NCI-H1092 treated with DMSO at 0.1 percent for 48 hours (cell line): Measurements from ENCODE around the gene TYROBP.
"Not testable (repeated sequence)": the region's sequence is repeated elsewhere in the genome, so short reads cannot be mapped to it uniquely, and the experiment has no call there.

ENCODE experiments used
- DNase-seq: peaks from one replicate; lab custom pipeline; 2025; lab: John Stamatoyannopoulos, UW

Gene TYROBP

DNA sequence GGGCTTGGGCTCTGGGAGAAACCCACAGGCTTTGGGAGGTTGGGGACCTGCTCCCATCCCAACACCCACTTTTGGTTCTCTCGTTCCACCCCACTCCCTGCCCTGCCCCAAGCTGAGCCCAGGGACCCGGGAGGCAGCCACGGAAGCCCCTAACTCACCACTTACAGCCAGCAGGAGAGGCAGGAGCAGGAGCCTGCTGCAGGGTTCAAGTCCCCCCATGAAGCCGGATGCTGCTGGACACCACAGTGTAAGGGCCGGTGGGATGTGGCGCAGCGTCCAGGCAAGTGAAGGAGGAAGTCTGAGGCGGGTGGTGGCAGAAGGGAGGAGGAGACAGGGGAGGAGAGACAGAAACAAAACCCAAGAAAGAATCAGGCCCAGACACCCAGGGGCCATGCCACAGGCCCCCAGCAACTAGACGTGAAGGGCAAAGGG is at the start of gene TYROBP:
Gene TYROBP, minus strand, starts transcription at position 286 of the 432 bp plus-strand sequence. Its CDS starts 67 bp downstream, at position 219.
- DNase-seq, result no peak

DNA sequence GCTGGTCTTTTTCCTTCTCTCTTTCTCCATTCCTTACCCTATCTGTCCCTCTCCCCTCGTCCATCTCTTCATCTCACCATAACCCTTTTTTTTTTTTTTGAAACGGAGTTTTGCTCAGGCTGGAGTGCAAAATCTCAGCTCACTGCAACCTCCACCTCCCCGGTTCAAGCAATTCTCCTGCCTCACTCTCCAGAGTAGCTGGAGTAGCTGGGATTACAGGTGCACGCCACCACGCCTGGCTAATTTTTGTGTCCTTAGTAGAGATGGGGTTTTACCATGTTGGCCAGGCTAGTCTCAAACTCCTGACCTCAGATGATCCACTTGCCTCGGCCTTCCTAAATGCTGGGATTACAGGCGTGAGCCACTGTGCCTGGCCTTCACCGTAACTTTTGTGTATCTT is 49.3 kb upstream of the TYROBP start:
- not testable (repeated sequence) for DNase-seq

DNA sequence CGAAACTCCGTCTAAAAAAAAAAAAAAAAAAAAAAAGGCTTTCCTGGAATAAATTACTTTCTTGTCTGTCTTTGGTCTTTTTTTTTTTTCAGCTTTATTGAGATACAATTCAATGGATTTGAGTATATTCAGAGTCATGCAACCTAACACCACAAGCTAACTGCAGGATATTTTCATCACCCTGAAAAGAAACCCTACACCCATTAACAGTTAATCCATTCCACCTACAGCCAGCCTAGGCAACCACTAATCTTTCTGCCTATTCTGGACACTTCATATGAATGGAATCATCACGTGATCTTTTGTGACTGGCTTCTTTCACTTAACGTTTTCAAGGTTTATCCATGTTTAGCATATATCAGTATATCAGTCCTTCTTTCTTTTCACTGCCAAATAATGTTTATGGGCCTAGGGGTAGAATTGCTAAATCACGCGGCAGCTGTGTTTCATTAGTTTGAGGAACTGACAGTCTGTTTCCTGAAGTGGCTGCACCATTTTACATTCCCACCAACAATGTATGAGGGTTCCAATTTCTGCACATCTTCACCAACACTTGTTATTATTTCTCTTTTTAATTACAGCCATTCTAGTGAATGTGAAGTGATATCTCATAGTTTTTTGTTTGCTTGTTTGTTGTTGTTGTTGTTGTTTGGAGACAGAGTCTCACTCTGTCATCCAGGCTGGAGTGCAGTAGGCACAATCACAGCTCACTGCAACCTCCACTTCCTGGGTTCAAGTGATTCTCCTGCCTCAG is 48.0 kb upstream of the TYROBP start:
- DNase-seq, result no peak

DNA sequence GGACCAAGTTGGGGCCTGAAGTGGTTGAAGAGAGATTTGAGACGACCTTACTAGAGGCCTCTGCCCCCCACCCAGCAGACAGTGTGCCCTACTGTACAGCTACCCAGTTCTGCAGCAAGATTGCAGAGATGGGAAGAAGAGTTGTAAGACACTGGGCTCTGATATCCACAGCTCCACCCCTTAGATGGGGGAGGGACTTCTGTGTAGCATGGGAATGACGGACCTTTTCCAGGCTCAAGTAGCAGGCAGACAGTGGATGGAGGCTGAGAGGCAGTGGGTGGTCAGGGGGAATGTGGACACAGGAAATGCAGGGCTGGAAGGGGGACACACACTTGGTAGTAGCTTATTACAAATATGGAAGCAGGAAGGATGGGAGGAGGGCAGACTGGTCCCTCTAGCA is 41.0 kb upstream of the TYROBP start:
- DNase-seq, result no peak

DNA sequence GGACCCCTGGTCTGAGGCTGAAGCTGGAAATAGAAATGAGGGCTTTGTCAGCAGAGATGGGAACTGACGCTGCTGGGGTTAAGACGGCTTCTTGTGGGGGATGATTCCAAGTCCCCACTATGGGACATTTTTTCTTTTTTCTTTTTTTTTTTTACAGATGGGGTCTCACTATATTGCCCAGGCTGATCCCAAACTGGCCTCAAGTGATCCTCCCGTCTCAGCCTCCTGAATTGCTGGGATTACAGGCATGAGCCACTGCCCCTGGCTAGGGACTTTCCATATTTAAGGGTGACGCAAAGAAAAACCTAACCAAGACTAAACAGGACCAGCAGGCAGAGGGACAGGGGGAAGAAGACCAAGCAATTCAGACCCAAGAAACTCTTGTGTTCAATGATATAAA is 38.1 kb upstream of the TYROBP start:
- no peak for DNase-seq

DNA sequence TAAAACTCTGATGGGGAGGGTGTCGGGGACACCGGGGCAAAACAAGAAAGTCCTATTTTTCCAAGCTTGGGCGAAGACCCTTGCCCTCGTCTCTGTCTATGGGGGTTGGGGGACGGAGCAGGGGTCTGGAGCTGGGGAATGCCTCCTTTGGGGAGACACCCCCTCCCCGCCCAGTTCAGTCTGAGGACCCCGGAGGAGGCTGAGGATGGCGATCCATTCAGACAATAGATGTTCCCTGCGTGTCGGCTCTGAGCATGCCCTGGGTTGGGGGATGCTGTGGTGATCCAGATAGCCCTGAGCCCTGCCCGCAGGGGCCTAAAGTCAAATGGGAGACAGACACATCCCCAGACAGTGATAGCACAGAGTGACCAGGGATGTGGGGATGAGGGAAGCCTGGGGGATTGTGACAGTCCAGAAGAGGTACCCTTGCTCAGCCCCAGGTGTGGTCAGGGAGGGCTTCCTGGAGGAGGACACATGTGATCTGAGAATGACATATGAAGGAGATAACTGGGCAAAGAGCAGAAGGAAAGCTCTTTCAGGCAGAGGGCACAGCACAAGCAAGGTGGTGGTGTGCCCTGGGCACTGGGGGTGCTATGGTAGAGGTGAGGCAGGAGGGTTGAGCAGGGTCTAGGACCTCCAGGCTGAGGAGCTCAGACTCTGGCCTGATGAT is 37.2 kb upstream of the TYROBP start:
- no peak for DNase-seq

DNA sequence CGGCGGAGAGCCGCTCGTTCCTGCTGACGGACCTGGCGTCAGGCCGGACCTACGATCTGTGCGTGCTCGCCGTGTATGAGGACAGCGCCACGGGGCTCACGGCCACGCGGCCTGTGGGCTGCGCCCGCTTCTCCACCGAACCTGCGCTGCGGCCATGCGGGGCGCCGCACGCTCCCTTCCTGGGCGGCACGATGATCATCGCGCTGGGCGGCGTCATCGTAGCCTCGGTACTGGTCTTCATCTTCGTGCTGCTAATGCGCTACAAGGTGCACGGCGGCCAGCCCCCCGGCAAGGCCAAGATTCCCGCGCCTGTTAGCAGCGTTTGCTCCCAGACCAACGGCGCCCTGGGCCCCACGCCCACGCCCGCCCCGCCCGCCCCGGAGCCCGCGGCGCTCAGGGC is 36.5 kb upstream of the TYROBP start:
- no peak for DNase-seq

DNA sequence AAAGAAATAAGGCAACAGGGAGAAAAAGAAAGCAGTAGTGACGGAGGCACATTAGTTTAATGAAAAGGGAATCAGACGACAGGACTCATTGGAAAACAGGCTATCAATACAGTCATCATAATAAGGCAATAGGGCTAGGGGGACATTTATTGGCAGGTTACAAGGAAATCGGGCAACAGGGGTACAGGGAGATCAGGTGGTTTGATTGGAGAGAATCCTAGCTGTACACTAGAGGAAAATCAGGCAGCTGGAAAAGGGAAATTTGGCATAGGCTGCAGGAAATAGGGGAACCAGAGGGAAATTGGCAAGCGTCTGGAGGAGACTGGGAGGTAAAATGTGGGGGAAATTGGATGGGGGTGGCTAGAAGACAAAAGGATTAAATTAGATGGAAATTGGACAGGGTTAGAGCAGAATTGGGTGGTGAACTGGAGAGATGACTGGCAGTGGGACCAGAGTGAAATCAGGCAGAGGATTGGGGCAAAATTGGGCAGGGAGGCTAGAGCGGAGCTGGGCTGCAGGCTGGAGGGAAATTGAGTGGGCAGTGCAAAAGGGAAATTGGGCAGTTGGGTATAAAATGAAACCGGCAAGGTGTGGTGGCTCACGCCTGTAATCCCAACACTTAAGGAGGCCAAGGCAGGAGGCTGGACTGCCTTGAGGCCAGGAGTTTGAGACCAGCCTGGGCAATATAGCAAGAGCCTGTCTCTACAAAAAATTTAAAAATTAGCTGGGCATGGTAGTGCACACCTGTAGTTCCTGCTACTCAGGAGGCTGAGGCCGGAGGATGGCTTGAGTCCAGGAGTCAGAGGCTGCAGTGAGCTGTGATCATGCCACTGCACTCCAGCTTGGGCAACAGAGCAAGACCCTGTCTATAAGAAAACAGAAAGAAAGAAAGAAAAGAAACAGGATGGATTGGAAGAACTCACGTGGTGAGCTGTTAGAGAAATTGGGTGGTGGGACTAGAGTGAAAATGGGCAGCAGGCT is 35.5 kb upstream of the TYROBP start:
- no peak for DNase-seq

DNA sequence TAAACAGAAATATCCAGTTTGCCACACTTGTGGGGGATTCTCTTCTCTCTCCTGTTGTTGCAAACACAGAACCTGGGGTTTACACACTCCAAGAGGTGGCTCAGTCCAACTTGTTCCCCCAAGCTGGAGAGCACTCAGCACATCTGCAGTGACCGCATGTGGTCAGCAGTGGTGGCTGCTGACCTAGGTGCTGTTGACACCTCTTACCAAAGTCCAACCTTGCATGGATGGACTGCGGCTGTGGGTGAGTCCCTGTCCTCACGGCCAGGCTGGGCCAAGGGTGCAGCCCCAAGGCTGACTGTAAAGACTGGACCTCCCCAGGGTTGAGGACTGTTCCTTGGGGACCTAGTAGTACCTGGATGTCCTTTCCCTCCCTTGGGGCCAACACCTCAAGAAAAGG is 34.1 kb upstream of the TYROBP start:
- DNase-seq, result no peak

DNA sequence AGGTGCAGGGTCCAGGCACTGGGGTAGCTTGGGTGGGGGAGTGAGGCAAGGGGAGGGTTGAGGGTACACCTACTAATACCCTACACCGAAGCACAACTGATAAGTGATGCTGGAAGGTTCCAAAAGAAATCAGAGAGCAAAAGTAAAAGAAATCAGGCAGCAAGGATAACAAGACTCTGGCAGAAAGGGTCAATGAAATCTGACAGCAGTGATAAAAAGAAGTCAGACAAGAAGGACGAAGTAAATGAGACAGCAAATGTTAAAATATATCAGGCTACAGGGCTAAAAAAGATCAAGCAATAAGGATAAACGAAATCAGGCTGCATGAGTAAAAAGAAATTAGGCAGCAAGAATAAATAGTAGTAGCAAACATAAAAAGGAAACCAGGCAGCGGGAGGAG is 32.7 kb upstream of the TYROBP start:
- DNase-seq, result no peak

DNA sequence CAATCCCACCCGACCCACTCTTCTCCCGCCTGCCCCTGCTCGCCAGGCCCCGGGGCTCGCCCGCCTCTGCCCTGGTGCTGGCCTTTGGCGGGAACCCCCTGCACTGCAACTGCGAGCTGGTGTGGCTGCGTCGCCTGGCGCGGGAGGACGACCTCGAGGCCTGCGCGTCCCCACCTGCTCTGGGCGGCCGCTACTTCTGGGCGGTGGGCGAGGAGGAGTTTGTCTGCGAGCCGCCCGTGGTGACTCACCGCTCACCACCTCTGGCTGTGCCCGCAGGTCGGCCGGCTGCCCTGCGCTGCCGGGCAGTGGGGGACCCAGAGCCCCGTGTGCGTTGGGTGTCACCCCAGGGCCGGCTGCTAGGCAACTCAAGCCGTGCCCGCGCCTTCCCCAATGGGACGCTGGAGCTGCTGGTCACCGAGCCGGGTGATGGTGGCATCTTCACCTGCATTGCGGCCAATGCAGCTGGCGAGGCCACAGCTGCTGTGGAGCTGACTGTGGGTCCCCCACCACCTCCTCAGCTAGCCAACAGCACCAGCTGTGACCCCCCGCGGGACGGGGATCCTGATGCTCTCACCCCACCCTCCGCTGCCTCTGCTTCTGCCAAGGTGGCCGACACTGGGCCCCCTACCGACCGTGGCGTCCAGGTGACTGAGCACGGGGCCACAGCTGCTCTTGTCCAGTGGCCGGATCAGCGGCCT is 32.1 kb upstream of the TYROBP start:
- DNase-seq, result no peak

DNA sequence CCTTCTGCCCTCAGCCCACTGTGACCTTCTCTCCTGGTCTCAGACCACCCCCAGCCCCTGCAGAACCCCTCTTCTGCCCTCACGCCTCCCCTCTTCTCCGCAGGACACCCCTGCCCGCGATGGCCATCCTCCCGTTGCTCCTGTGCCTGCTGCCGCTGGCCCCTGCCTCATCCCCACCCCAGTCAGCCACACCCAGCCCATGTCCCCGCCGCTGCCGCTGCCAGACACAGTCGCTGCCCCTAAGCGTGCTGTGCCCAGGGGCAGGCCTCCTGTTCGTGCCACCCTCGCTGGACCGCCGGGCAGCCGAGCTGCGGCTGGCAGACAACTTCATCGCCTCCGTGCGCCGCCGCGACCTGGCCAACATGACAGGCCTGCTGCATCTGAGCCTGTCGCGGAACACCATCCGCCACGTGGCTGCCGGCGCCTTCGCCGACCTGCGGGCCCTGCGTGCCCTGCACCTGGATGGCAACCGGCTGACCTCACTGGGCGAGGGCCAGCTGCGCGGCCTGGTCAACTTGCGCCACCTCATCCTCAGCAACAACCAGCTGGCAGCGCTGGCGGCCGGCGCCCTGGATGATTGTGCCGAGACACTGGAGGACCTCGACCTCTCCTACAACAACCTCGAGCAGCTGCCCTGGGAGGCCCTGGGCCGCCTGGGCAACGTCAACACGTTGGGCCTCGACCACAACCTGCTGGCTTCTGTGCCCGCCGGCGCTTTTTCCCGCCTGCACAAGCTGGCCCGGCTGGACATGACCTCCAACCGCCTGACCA is 31.4 kb upstream of the TYROBP start:
- DNase-seq, result no peak

DNA sequence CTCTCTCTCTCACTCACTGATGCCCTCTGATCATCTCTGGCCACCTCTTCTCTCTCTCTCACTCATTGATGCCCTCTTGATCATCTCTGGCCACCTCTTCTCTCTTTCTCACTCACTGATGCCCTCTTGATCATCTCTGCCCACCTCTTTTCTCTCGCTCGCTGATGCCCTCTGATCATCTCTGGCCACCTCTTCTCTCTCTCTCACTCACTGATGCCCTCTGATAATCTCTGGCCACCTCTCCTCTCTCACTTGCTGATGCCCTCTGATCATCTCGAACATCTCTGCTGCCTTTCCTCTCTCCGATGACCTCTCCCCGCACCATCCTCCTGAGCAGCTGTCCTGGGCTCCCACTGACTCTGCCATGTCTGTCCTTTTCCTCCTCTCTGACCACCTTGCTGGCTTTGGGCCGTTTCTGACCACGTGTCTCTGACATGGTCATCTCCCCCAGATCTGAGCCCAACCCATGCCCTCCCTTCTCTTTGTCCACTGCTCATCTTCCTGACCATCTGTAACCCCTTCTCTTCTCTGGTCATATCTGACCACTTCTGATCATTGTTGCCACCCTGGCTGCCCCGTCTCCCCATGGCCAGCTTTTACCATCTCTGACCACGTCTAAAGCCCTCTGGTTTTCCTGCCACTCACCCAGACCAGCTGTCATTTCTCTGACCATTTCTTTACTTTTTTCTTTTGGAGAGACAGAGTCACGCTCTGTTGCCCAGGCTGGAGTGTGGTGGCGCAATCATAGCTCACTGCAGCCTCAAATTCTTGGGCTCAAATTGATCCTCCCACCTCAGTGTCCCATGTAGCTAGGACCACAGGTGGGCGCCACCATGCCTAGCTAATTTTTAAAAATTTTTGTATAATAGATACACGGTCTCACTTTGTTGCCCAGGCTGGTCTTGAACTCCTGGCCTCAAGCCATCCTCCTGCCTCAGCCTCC is 30.5 kb upstream of the TYROBP start:
- no peak for DNase-seq

DNA sequence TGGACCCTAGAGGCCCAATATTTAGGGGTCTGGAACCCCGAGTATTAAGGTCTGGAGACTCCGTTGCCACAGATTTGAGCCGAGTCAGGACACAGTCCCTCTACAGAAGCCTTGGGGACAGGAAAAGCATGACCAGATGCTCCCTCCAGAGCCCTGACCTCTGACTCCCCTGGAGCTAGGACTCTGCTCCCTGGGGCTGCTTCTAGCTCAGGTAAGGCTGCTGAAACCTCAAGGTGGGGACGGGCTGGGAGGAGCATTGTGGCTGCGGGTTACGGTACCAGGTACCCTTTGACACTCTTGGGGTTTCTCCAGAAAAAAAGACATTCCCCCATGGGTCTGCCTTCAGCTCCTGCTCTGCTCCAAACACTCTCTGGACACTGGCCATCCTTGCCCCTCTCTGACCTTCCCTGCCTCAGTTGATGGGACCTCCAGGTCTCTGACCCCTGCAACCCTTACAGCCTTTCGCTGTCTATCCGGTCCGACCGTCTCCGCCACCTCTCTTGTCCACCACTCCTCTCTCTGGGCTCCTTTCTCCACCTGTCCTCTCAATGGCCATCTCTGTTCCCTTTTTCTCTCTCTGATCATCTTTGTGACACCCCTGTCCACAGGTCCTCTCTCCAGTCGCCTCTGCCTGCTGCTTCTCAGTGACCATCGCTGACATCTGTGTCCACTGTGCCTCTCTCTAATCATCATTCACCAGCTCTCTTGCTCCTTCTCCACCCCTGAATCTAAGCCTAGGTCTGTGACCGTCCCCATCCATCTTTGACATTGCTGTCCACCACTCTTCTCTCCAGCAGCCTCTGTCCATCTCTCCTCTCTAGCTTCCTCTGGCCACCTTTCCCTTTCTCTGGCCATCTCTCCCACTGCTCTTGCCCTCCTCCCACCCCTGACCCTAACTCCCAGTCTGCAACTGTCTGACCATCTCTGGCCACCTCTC is 29.5 kb upstream of the TYROBP start:
- DNase-seq, result no peak

DNA sequence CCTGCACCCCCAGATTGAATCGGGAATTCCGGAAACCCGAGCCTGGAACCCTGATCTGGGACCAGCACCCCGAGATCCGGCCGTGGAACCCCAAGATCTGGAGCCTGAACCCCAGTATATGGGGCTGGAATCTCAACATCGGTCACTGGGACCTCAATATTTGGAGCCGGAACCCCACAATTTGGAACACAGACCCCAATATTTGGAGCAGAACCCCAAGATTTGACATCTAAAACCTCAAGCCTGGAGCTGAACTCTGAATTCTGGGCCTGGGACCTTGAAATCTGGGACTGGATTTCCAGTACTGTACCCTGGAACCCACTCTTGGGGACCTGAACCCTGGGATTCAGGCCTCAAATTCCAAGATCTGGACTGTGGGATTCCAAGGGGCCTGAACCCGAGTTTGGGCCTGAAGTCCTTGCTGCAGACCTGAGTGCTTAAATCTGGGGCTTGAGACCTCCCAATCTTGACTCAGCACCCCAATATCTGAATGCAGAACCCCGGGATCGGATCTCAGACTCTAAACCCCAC is 28.7 kb upstream of the TYROBP start:
- DNase-seq, result no peak

DNA sequence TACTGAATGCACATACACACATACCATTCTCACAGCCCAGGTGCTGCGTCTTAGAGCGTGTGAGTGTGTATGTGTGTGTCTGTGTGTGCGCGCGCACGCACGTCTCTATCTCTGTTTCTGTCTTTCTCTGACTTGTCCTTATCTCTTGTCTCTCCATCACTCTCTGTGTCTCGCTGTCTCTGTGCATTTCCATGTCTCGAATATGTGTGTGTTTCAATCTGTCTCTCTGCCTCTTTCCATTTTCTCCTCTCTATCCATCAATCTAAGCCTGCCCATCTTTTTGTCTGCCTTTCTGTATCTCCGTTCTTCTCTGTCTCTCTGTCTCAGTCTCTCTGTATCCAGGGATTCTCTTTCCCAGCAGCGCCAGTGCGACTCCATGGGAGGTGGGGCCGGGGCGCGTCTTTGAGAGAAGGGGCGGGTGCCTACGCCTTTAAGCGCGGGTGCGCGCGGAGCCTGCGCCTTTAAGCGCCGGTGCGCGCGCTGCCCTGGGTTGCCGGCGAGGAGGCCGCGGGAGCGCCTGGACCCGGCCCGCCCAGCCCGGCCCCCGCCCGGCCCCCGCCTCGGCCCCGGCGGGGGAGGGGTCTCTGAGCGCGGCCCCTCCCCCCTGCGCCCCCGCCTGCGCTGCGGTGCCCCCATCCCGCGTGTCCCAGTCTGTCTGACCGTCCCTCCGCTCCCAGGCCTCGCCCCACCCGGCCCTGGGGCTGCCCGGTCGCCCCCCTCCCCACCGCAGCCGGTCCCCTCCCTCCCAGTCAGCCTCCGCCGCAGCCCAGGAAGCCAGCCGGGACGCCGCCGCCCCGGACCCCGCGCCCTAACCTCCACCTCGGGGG is 28.0 kb upstream of the TYROBP start, which contains the start of gene LRFN3:
Gene LRFN3, plus strand, starts transcription at position 464 of the 827 bp plus-strand sequence. CDS start 3,052 bp downstream, outside the sequence.
- DNase-seq, result peak; percentile 63

DNA sequence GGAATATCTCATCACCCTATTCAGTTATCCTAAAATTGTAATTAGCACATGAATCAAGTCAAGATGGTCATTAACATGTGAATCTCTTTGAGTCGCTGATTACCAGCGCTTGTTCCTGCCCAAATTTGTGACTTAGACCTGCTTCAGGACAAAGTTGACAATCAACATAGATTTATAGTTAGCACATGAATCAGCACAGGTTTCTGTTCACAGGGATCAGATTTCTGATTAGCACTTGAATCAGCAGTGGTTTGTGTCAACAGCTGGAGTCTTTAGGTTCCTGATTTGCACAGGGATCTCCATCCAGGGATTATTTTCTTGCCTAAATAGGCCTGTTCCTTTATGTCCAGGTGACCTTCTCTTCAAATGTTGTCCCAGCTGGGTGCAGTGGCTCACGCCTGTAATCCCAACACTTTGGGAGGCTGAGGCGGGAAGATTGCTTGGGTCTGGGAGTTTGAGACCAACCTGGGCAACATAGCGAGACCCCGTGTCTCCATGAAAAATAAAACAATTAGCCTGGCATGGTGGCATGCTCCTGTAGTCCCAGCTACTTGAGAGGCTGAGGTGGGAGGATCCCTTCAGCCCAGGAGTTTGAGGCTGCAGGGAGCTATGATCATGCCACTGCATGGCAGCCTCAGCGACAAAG is 24.3 kb upstream of the TYROBP start:
- DNase-seq, result no peak
